Activated CD8-positive, alpha-beta memory T cell treated with anti-CD3 and anti-CD28 coated beads, Interleukin-2, amount 50 U/mL, for 4 hours (primary cell): ENCODE data around the gene PYY.
A peak's percentile ranks its signal among the peaks of the same experiment; 100 is the strongest.
"Not testable (repeated sequence)": the region's sequence is repeated elsewhere in the genome, so short reads cannot be mapped to it uniquely, and the experiment has no call there.

Experiments
- DNase-seq: peaks from one replicate; pipeline ENCODE4 v3.0.0-alpha.2; 2020

The PYY gene

DNA sequence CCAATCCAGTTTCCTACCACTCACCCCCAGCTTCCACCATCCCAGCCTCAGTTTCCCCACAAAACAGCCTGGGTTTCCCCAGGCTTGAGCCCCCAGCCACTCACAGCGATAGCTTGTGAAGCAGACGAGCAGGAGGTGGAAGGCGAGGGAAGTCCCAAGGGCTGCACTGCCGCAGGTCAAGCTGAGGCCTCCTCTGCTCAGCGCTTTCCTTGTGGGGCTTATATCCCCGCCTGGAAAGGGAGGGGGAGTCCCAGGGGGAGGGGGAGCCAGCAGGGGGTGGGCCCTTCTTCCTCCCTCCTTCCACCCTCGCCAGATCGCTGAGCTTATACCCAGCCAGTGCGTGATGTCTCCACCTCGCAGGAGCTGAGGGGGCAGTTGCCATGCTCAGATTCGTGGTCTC, at the start of gene PYY:
PYY (minus strand) TSS at position 195 of the 400 bp plus-strand sequence. CDS start 457 bp downstream, outside the sequence.
- DNase-seq, result no peak

DNA sequence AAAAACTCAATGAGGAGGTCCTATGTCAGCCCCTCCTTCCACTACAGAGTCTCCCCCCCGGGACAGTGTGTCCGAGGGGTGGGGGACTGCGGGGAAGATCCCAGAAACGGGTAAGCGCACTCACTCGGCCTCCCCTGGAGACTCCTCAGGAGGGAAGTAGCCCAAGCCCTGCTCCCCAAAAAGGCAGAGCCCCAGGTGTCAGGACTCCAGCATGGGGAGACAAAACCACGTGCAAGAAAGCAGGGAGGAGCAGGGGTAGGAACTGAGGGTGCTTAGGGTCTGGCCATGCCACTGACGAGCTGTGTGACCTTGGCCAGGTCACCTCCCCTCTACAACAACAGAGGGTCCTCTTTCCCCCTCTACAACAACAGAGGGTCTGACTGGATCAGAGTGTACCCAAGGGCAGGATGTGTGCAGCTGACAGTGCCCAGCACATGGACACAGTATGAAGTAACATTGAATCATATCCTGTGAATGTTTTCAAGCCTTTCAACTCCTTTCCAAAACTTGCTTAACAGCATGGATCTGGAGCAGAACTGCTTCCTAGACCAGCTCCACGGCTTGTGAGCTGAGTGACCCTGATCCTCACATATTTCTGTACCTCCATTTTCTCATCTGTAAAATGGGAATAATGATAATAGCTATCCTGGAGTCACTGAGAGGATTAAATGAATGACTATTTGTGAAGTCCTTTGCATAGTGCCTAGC, 48.6 kb upstream of the PYY start:
- no peak for DNase-seq

GRCh38 chr17:44001461-44001920, 47.8 kb upstream of the PYY start:
- no peak for DNase-seq

- no peak for DNase-seq
Observed at GRCh38 chr17:44000871-44001460, 47.2 kb upstream of the PYY start.

GRCh38 chr17:44000141-44000860, 46.6 kb upstream of the PYY start:
- DNase-seq, result no peak

DNA sequence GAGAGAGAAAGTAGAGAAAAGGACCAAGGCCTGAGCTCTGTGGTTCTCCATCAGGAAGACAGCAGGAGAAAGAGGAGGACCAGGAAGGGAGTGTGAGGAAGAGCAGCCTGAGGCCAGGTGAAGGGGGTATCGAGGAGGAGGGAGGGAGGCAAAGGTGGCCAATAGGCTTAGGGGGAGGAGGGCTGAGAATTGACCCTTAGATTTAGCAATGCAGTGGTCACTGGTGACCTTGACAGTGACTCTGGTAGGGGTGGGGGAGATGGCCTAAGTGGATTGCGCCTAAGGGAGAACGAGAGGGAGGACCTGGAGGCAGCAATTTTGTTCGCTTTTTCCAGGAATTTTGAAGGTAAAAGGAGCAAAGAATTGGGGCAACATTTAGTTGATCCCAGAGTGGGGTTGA, 45.3 kb upstream of the PYY start:
- no peak for DNase-seq

GRCh38 chr17:43998552-43998951, 44.8 kb upstream of the PYY start:
- DNase-seq, result no peak

DNA sequence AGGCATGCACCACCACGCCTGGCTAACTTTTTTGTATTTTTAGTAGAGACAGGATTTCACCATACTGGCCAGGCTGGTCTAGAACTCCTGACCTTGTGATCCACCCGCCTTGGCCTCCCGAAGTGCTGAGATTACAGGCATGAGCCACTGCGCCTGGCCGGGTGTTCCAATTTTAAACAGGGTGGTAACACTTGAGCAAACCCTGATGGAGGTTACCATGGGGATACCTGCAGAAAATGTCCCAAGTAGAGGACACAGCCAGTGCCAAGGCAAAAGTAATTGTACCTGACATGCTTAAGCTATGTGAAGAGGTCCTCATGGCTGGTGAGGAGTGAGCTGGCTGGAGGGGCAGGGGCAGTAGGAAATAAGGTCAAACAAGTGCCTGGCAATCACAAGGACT, 43.4 kb upstream of the PYY start:
- DNase-seq, result not testable (repeated sequence)

GRCh38 chr17:43995150-43995471, 41.4 kb upstream of the PYY start:
- DNase-seq, result no peak

GRCh38 chr17:43994272-43995149, 40.8 kb upstream of the PYY start:
- peak; percentile 63 for DNase-seq

- DNase-seq, result no peak
Observed at GRCh38 chr17:43992641-43993040, 38.9 kb upstream of the PYY start.

DNA sequence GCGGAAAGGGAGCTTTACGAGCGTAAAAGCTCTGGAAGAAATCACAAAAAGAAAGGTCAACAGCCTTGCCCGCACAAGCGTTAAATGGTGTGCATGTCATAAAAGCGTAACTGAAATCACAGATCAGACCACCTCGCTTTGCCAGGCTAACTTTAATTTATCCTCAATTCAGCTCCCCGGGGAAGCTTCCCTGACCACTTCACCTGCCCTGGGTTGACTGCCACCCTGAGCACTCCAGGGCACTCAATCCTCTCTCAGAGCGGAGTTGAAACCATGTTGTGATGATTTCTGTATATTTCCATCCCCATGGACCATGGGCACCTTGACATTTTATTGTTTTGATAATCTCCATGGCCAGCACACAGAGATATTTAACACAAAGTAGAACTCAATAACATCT, 34.6 kb upstream of the PYY start:
- no peak for DNase-seq

DNA sequence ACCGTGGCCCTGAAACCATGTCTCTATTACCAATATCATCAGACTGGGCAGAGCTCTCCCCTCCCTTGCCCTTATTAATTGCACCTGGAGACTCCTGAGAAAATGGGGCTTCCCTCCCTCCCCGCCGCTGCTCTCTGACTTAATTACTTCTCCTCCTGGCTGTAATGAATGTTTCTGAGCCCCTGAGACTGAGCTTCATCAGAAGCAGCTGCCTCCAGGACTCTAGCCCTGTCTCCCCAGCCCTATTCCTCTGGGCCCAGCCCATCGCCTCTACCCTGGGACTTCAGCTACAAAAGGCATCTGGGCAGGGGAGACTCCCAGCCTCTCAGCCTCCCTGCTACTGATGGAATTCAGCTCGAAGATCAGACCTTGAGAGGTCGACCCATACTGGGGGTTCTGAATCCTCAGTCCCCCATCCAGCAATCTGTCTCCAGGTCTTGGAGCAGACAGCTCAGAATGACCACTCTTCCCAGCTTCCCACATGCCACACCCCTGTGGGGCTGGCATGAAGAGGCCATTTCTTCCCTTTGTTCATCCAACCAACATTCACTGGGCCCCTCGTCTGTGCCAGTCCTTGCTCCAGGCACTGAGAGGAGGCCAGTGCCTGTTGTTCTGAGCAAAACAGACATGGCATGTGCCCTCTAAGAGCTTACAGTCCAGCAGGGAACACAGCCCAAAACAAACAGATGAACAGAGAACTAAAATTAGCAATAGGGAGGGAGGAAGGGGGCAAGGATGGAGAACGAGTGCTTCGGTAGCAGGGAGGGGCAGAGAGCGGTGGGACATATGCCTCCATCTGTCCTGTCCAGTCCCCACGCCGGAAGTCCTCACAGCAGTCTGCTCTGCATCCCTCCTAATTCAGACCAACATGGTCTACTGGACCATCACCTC, 33.6 kb upstream of the PYY start:
- no peak for DNase-seq

GRCh38 chr17:43986225-43986981, 32.7 kb upstream of the PYY start:
- no peak for DNase-seq

DNA sequence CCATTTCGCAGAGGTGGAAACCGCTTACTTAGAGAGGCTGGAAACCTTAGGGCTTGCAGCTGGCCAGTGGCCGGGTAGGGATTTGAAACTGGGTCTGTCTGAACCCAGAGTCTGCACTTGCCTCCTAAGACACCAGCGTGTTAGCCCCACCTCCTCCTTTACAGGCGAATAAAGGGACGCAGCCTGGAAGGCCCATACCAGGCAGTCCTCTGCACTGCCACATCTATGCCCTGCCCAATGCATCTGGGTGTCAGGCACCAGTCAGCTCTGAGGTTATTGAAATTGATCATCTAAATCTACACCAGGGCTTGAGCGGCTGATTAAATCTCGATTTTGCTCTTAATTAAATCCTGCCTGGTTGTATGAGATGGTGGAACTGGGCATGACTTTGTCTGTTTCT, 30.8 kb upstream of the PYY start:
- DNase-seq, result no peak

DNA sequence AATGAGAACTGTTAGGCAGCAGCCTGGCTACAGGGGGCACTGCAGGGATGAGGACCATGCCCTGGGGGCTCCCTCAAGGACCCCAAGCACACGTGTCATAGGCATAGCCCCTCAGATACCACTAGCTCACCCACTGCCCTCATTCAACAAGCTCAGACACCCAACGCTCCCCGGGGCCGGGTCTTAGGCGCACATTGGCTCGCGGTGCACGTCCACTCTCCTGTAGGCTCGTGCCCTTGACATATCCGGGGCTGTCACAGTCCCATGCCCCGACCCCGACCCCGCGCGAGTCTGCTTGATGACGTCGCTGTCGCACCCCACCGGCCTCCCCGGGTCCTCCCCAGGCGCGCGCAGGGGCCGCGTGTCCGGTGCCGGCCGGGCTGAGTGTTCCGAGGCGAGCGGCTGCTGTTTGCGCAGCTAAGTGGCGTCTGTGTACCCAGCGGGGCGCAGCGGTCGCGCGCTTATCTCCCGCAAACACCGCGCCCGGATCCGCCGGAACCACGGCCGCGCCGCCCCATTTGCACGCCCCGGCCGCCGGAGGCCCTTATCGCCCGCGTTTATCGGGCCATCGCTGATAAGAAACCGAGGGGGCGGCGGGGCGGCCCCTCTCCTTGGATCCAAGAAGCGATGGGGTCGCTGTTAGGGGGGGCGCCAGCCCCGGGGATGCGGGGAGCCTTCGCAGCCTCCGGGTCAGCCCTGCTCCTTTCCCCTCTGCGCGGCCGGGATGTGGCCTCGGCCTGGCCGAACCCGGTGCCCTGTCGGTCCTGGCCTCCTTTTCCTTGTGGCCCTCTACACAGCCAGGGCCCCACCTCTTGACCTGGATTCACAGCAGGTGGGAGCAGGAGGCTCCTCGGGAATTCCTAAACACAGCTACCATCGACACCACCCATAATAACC, 30.0 kb upstream of the PYY start:
- DNase-seq, result no peak

- DNase-seq, result no peak
Observed at GRCh38 chr17:43983196-43983514, 29.4 kb upstream of the PYY start.

- DNase-seq, result no peak
Observed at GRCh38 chr17:43982171-43982570, 28.4 kb upstream of the PYY start.

- DNase-seq, result no peak
Observed at GRCh38 chr17:43979671-43980070, 25.9 kb upstream of the PYY start.

DNA sequence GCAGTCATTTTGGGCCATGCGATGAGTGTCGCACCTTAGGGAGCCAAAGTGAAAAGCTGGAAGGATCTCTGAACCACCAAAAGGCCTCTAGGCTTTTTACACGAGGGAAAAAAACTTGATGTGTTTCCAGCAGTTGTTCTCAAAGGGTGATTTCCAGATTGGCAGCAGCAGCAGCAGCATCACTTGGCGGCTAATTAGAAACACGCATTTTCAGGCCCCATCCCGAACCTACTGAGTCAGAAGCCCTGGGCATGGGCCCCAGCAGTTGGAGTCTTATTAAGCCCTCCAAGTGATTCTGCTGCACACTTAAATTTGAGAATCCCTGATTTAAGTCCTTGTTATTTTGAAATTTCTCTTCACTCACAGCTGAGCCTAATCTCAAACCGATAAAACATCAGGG, 25.3 kb upstream of the PYY start:
- DNase-seq, result no peak

GRCh38 chr17:43978078-43978477, 24.3 kb upstream of the PYY start:
- DNase-seq, result no peak
